K562 (cell line): ENCODE measurements around the gene PIGH. TPM values are rescaled to one million over a fixed set of nuclear protein-coding genes. Genes with fewer than 3 reads are reported as not detected.
A peak's percentile ranks its signal among the peaks of the same experiment; 100 is the strongest.

Experiments
- BRD9 ChIP-seq: fragments of 450-650 bp; IDR thresholded peaks from 2 replicates; pipeline ENCODE4 v1.6.1; 2018; ENCODE audit warnings: low read depth; ENCODE audit not compliant: partially characterized antibody
- C11orf30 ChIP-seq: fragments of 450-650 bp; IDR thresholded peaks from 2 replicates; pipeline ENCODE4 v1.6.1; 2016; ENCODE audit warnings: low read depth, mild to moderate bottlenecking
- ETV5 ChIP-seq: sonication (generic); formaldehyde crosslinking; IDR thresholded peaks from 2 replicates; pipeline ENCODE4 v1.4.0; 2020; ENCODE audit warnings: low read depth, mild to moderate bottlenecking, missing genetic modification reagents
- ETV6 ChIP-seq, 3 experiments: fragments of 150-350 bp in 1 of 3; sonication (generic) in 1 of 3; formaldehyde crosslinking in 1 of 3; IDR thresholded peaks; 2 replicates each; pipeline versions ENCODE4 v1.6.1 to v1.8.0; 2014 to 2022; ENCODE audit warnings: borderline replicate concordance in 2 of 3, low read depth in 2 of 3, antibody characterized with exemption in 1 of 3, low read length in 1 of 3, mild to moderate bottlenecking in 1 of 3, missing genetic modification reagents in 1 of 3
- HDAC6 ChIP-seq: IDR thresholded peaks from 2 replicates; pipeline ENCODE4 v1.6.1; 2012; ENCODE audit warnings: low read depth, mild to moderate bottlenecking, control low read depth, inconsistent platforms, low read length, moderate library complexity
- HMGN3 ChIP-seq: IDR thresholded peaks from 2 replicates; pipeline ENCODE4 v1.6.1; 2011; ENCODE audit warnings: borderline replicate concordance, low read depth, mild to moderate bottlenecking, mixed read lengths, low read length; ENCODE audit not compliant: insufficient read length; ENCODE audit errors: extremely low read depth
- HOMEZ ChIP-seq: fragments of 250-450 bp; sonication (Bioruptor Pico); IDR thresholded peaks from 2 replicates; pipeline ENCODE4 v1.4.0; 2020; ENCODE audit warnings: mild to moderate bottlenecking, moderate library complexity
- IRF9 ChIP-seq: fragments of 450-650 bp; IDR thresholded peaks from 2 replicates; pipeline ENCODE4 v1.6.1; 2016; ENCODE audit warnings: missing biosample characterization, missing genetic modification characterization
- LCOR ChIP-seq: sonication (generic); formaldehyde crosslinking; IDR thresholded peaks from 2 replicates; pipeline ENCODE4 v1.8.0; 2022; ENCODE audit warnings: mild to moderate bottlenecking, missing genetic modification reagents
- MBD2 ChIP-seq: sonication (generic); IDR thresholded peaks from 2 replicates; pipeline ENCODE4 v1.6.1; 2016; ENCODE audit warnings: low read depth, borderline replicate concordance
- NEUROD1 ChIP-seq: fragments of 150-350 bp; IDR thresholded peaks from 2 replicates; pipeline ENCODE4 v1.6.1; 2014; ENCODE audit warnings: borderline replicate concordance, low read length, low read depth; ENCODE audit not compliant: partially characterized antibody
- NFXL1 ChIP-seq: fragments of 450-650 bp; formaldehyde crosslinking; IDR thresholded peaks from 2 replicates; pipeline ENCODE4 v1.4.0; 2021; ENCODE audit warnings: mild to moderate bottlenecking
- PHB2 ChIP-seq: fragments of 450-650 bp; IDR thresholded peaks from 2 replicates; pipeline ENCODE4 v1.6.1; 2017; ENCODE audit warnings: low read depth
- SMAD4 ChIP-seq: fragments of 250-450 bp; sonication (Bioruptor Pico); conservative IDR thresholded peaks from 2 replicates; pipeline ENCODE4 v1.8.0; 2021; ENCODE audit warnings: inconsistent platforms, mild to moderate bottlenecking, moderate library complexity
- SREBF1 ChIP-seq: fragments of 150-350 bp; IDR thresholded peaks from 2 replicates; pipeline ENCODE4 v1.6.1; 2014; ENCODE audit warnings: antibody characterized with exemption, low read depth, low read length, borderline replicate concordance
- TCF3 ChIP-seq: sonication (generic); formaldehyde crosslinking; IDR thresholded peaks from 2 replicates; pipeline ENCODE4 v1.4.0; 2020; ENCODE audit warnings: mild to moderate bottlenecking, missing genetic modification reagents
- ZBTB34 ChIP-seq: fragments of 250-450 bp; sonication (Bioruptor Pico); IDR thresholded peaks from 2 replicates; pipeline ENCODE4 v1.8.0; 2021; ENCODE audit warnings: mild to moderate bottlenecking, moderate library complexity
- ZBTB43 ChIP-seq: sonication (generic); formaldehyde crosslinking; IDR thresholded peaks from 2 replicates; pipeline ENCODE4 v1.8.0; 2023; ENCODE audit warnings: mild to moderate bottlenecking, missing genetic modification reagents
- ZNF324 ChIP-seq: fragments of 250-450 bp; sonication (Bioruptor Pico); IDR thresholded peaks from 2 replicates; pipeline ENCODE4 v1.4.0; 2020; ENCODE audit warnings: mild to moderate bottlenecking
- ZNF398 ChIP-seq: fragments of 250-450 bp; sonication (Bioruptor Pico); IDR thresholded peaks from 2 replicates; pipeline ENCODE4 v1.8.0; 2021; ENCODE audit warnings: moderate library complexity, mild to moderate bottlenecking, inconsistent platforms
- polyA plus RNA-seq, 8 experiments: library from polyadenylated mRNA; depleted of rRNA in 4 of 8; stranded (reverse) in 5 of 8; unstranded in 3 of 8; fragments of >200 nt; fragmentation: Nextera tagmentation in 2 of 8; fragmentation: Illumina TruSeq in 1 of 8; extraction: Ambion mirVana in 2 of 8; extraction: Trizol in 1 of 8; gene quantifications; 2 replicates each; pipeline versions ENCODE4 v1.2.1 to v1.2.3, GENCODE V29; 2011 to 2014; ENCODE audit warnings: inconsistent platforms in 1 of 8, missing spikeins in 1 of 8
- total RNA-seq, 7 experiments: library from RNA; depleted of rRNA in 6 of 7; stranded (reverse); fragments of >200 nt in 6 of 7; fragmentation: Illumina TruSeq in 2 of 7; extraction: Trizol in 2 of 7; gene quantifications; 2 replicates each; pipeline versions ENCODE4 v1.2.1 to v1.2.3, GENCODE V29; 2011 to 2021; ENCODE audit warnings: low replicate concordance in 1 of 7

Gene PIGH
- total and polyA plus RNA-seq, 9 of the 15 experiments (the other 6 are each of a cell fraction or from before 2014, with no cell fraction given) = 21.1 to 53.4 (median 24.7) TPM

GRCh38 chr14:67599698-67600561 is at the start of gene PIGH (continued):
- TF ChIP-seq HDAC6 (no peak), ZNF398 (CRISPR knock-in tag) (no peak), ETV5 (CRISPR knock-in tag) (peak; percentile 82; the same call in 1 of the 2 replicates), HMGN3 (no peak), C11orf30 (no peak), PHB2 (no peak), TCF3 (no peak), NEUROD1 (no peak), SMAD4 (CRISPR knock-in tag) (peak; percentile 65; the same call in 1 of the 2 replicates), NFXL1 (CRISPR knock-in tag) (no peak), ZNF324 (no peak), SREBF1 (no peak), IRF9 (tag) (no peak), ZBTB43 (CRISPR knock-in tag) (no peak), MBD2 (no peak), ZBTB34 (CRISPR knock-in tag) (no peak), HOMEZ (no peak), ETV6 (IDR thresholded peaks at IDR 0.05; ENCODE audit: borderline replicate concordance in 1 of 2, low read depth in 2 of 2, low read length in 1 of 2) (no peak; a peak in 1 of 4 replicates), ETV6 (CRISPR knock-in tag; IDR thresholded peaks at IDR 0.05; ENCODE audit: borderline replicate concordance) (no peak), BRD9 (no peak), LCOR (CRISPR knock-in tag) (no peak)
